SU-DHL-6 (cell line): Measurements from ENCODE around the gene DEPDC1B.

Source experiments
- EZH2phosphoT487 ChIP-seq: fragments of 200-600 bp; sonication (generic), shearing (Covaris generic); conservative IDR thresholded peaks from 2 replicates; pipeline ENCODE4 v1.6.1; 2018; ENCODE audit warnings: mild to moderate bottlenecking, antibody characterized with exemption, low read length, moderate library complexity, mixed read lengths
- TF ChIP-seq, protein P1 (sequence below): fragments of 200-600 bp; sonication (generic); IDR thresholded peaks from one replicate; pipeline ENCODE4 v1.5.1; 2017; ENCODE audit warnings: antibody characterized with exemption, mild to moderate bottlenecking, low read length, moderate library complexity; ENCODE audit not compliant: insufficient read depth, poor library complexity, severe bottlenecking

GRCh38 chr5:60633341-60633740 is 66.6 kb downstream of the DEPDC1B start:
- TF ChIP-seq, protein P1, sequence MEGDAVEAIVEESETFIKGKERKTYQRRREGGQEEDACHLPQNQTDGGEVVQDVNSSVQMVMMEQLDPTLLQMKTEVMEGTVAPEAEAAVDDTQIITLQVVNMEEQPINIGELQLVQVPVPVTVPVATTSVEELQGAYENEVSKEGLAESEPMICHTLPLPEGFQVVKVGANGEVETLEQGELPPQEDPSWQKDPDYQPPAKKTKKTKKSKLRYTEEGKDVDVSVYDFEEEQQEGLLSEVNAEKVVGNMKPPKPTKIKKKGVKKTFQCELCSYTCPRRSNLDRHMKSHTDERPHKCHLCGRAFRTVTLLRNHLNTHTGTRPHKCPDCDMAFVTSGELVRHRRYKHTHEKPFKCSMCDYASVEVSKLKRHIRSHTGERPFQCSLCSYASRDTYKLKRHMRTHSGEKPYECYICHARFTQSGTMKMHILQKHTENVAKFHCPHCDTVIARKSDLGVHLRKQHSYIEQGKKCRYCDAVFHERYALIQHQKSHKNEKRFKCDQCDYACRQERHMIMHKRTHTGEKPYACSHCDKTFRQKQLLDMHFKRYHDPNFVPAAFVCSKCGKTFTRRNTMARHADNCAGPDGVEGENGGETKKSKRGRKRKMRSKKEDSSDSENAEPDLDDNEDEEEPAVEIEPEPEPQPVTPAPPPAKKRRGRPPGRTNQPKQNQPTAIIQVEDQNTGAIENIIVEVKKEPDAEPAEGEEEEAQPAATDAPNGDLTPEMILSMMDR = no peak
- TF ChIP-seq EZH2phosphoT487 = no peak
